H1 (cell line): ENCODE data around the gene C15orf39. TPM values are rescaled to one million over a fixed set of nuclear protein-coding genes. Genes with fewer than 3 reads are reported as not detected.

Source experiments
- JUN ChIP-seq: IDR thresholded peaks from 2 replicates; pipeline ENCODE4 v1.6.1; 2011; ENCODE audit warnings: low read depth, mild to moderate bottlenecking, improper control_type of control experiment, low read length
- MAFK ChIP-seq: IDR thresholded peaks from 2 replicates; pipeline ENCODE4 v1.6.1; 2012; ENCODE audit warnings: low read depth, mild to moderate bottlenecking, improper control_type of control experiment, low read length
- polyA plus RNA-seq, 7 experiments: library from polyadenylated mRNA; depleted of rRNA in 3 of 7; stranded (reverse) in 5 of 7; unstranded in 2 of 7; fragments of >200 nt in 5 of 7; fragments of 200-250 nt in 2 of 7; gene quantifications; 1 replicate in 5 of 7; 2 replicates in 1 of 7; 4 replicates in 1 of 7; pipeline versions ENCODE4 v1.2.1 to v1.2.3, GENCODE V29; 2011 to 2013; ENCODE audit warnings: missing spikeins in 2 of 7, mixed read lengths in 2 of 7
- total RNA-seq: library from RNA; stranded (reverse); fragmentation: NEBNext Ultra II Directional; extraction: Animal tissue kit (Norgen Biotek cat#: 25700); gene quantifications from 2 replicates; pipeline ENCODE4 v1.2.1, GENCODE V29; 2021

Gene C15orf39
- total and polyA plus RNA-seq, 2 of the 8 experiments (the other 6 are each of a cell fraction or from before 2014, with no cell fraction given): 13.8 to 38.5 TPM

- no peak for TF ChIP-seq MAFK
- no peak for TF ChIP-seq JUN
These were observed 13.7 kb downstream of the C15orf39 start (continued) for GRCh38 chr15:75215107-75216004.
